Measurements from ENCODE around the gene SMTNL2.

- TF ChIP-seq, protein P1, sequence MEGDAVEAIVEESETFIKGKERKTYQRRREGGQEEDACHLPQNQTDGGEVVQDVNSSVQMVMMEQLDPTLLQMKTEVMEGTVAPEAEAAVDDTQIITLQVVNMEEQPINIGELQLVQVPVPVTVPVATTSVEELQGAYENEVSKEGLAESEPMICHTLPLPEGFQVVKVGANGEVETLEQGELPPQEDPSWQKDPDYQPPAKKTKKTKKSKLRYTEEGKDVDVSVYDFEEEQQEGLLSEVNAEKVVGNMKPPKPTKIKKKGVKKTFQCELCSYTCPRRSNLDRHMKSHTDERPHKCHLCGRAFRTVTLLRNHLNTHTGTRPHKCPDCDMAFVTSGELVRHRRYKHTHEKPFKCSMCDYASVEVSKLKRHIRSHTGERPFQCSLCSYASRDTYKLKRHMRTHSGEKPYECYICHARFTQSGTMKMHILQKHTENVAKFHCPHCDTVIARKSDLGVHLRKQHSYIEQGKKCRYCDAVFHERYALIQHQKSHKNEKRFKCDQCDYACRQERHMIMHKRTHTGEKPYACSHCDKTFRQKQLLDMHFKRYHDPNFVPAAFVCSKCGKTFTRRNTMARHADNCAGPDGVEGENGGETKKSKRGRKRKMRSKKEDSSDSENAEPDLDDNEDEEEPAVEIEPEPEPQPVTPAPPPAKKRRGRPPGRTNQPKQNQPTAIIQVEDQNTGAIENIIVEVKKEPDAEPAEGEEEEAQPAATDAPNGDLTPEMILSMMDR (IDR thresholded peaks at IDR 0.05; ENCODE audit: low read depth, low read length) = no peak
- TF ChIP-seq POLR2A (IDR thresholded peaks at IDR 0.05; ENCODE audit: extremely low read depth, insufficient read length) (no peak), MYC (IDR thresholded peaks at IDR 0.05; ENCODE audit: low read depth, low read length) (no peak)
- TF ChIP-seq, protein P2, sequence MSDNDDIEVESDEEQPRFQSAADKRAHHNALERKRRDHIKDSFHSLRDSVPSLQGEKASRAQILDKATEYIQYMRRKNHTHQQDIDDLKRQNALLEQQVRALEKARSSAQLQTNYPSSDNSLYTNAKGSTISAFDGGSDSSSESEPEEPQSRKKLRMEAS (IDR thresholded peaks at IDR 0.05; ENCODE audit: low read depth, low read length) = no peak
Observed at GRCh38 chr17:4559966-4560365, 24.4 kb upstream of the SMTNL2 start.

Measured in NB4 (cell line).